Upper lobe of left lung (tissue), 4 donors: ENCODE measurements around the gene ATP6V1G3.

Experiments
- CTCF ChIP-seq, 6 experiments: fragments of 450-650 bp in 4 of 6; fragments of 200-600 bp in 2 of 6; sonication (generic) in 2 of 6; IDR thresholded peaks; one replicate each; pipeline ENCODE4 v1.5.1; 2016 to 2019; ENCODE audit warnings: antibody characterized with exemption in 6 of 6
- POLR2A ChIP-seq, 4 donors: fragments of 450-650 bp; IDR thresholded peaks; one replicate each; pipeline ENCODE4 v1.5.1; 2016 to 2017; ENCODE audit warnings: antibody characterized with exemption in 4 of 4, mild to moderate bottlenecking in 2 of 4
- POLR2AphosphoS5 ChIP-seq, 2 donors: sonication (generic); formaldehyde crosslinking; IDR thresholded peaks; one replicate each; pipeline ENCODE4 v1.5.1; 2017; ENCODE audit warnings: antibody characterized with exemption in 2 of 2

GRCh38 chr1:198483645-198484044 lies 56.8 kb downstream of the ATP6V1G3 start:
- TF ChIP-seq POLR2A (IDR thresholded peaks at IDR 0.05) (no peak), CTCF (IDR thresholded peaks at IDR 0.05) (no peak), POLR2AphosphoS5 (IDR thresholded peaks at IDR 0.05) (no peak)
